H1 (cell line): ENCODE data around the gene BANF1. TPM values are rescaled to one million over a fixed set of nuclear protein-coding genes. Genes with fewer than 3 reads are reported as not detected.

Experiments used
- BACH1 ChIP-seq: IDR thresholded peaks from 2 replicates; pipeline ENCODE4 v1.6.1; 2012; ENCODE audit warnings: low read length, improper control_type of control experiment
- CEBPB ChIP-seq: IDR thresholded peaks from 2 replicates; pipeline ENCODE4 v1.6.1; 2012; ENCODE audit warnings: low read depth, low read length
- CHD1 ChIP-seq: IDR thresholded peaks from 2 replicates; pipeline ENCODE4 v1.6.1; 2012; ENCODE audit warnings: low read depth, low read length, improper control_type of control experiment
- CHD2 ChIP-seq: IDR thresholded peaks from 2 replicates; pipeline ENCODE4 v1.6.1; 2012; ENCODE audit warnings: low read length, improper control_type of control experiment
- GTF2F1 ChIP-seq: IDR thresholded peaks from 2 replicates; pipeline ENCODE4 v1.6.1; 2012; ENCODE audit warnings: low read depth, low read length, improper control_type of control experiment, borderline replicate concordance
- HDAC6 ChIP-seq: IDR thresholded peaks from one replicate; pipeline ENCODE4 v1.7.1; 2012; ENCODE audit warnings: low read depth, mild to moderate bottlenecking, inconsistent platforms, low read length, moderate library complexity
- KDM4A ChIP-seq: IDR thresholded peaks from one replicate; pipeline ENCODE4 v1.7.1; 2012; ENCODE audit warnings: low read depth, mild to moderate bottlenecking, moderate library complexity, low read length, inconsistent platforms; ENCODE audit not compliant: severe bottlenecking
- POLR2A ChIP-seq, 2 experiments: IDR thresholded peaks; 1 replicate in 1 of 2; 2 replicates in 1 of 2; pipeline ENCODE4 v1.6.1; 2011; ENCODE audit warnings: low read depth in 2 of 2, low read length in 2 of 2, mild to moderate bottlenecking in 2 of 2; ENCODE audit errors: control extremely low read depth in 1 of 2
- RAD21 ChIP-seq, 2 experiments: IDR thresholded peaks in 1 of 2; conservative IDR thresholded peaks in 1 of 2; 2 replicates each; pipeline ENCODE4 v1.6.1; 2011; ENCODE audit warnings: low read depth in 2 of 2, low read length in 2 of 2, improper control_type of control experiment in 1 of 2, inconsistent platforms in 1 of 2, mild to moderate bottlenecking in 1 of 2, moderate library complexity in 1 of 2
- SIRT6 ChIP-seq: IDR thresholded peaks from one replicate; pipeline ENCODE4 v1.7.1; 2012; ENCODE audit warnings: low read length, inconsistent platforms
- SP1 ChIP-seq: IDR thresholded peaks from 2 replicates; pipeline ENCODE4 v1.6.1; 2011; ENCODE audit warnings: low read depth, low read length
- SRF ChIP-seq: IDR thresholded peaks from 2 replicates; pipeline ENCODE4 v1.6.1; 2011; ENCODE audit warnings: mild to moderate bottlenecking, low read depth, low read length, moderate library complexity
- TAF7 ChIP-seq: optimal IDR thresholded peaks from 2 replicates; pipeline ENCODE3; 2011; ENCODE audit warnings: low read depth, mild to moderate bottlenecking, inconsistent platforms, low read length, moderate library complexity, borderline replicate concordance
- polyA plus RNA-seq, 7 experiments: library from polyadenylated mRNA; depleted of rRNA in 3 of 7; stranded (reverse) in 5 of 7; unstranded in 2 of 7; fragments of >200 nt in 5 of 7; fragments of 200-250 nt in 2 of 7; gene quantifications; 1 replicate in 5 of 7; 2 replicates in 1 of 7; 4 replicates in 1 of 7; pipeline versions ENCODE4 v1.2.1 to v1.2.3, GENCODE V29; 2011 to 2013; ENCODE audit warnings: missing spikeins in 2 of 7, mixed read lengths in 2 of 7
- total RNA-seq: library from RNA; stranded (reverse); fragmentation: NEBNext Ultra II Directional; extraction: Animal tissue kit (Norgen Biotek cat#: 25700); gene quantifications from 2 replicates; pipeline ENCODE4 v1.2.1, GENCODE V29; 2021
- TF ChIP-seq, protein P1 (sequence below): IDR thresholded peaks from 2 replicates; pipeline ENCODE4 v1.6.1; 2012; ENCODE audit warnings: inconsistent platforms

Gene BANF1
- total and polyA plus RNA-seq, 2 of the 8 experiments (the other 6 are each of a cell fraction or from before 2014, with no cell fraction given) = 330 to 467 TPM

DNA sequence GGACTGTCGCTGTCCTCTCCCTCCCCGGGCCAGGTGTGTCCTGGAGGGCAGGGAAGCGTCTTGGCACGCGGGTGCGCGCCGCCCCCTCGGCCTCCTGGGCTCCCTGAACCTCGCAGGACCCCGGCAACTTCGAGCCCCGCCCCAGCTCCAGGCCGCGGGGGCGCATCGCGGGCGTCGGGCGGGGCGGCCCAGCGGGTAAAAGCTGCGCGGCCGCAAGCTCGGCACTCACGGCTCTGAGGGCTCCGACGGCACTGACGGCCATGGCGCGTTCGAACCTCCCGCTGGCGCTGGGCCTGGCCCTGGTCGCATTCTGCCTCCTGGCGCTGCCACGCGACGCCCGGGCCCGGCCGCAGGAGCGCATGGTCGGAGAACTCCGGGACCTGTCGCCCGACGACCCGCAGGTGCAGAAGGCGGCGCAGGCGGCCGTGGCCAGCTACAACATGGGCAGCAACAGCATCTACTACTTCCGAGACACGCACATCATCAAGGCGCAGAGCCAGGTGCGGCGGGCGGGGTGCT lies 9.5 kb downstream of the BANF1 start, which contains the start of gene CST6 (continued):
- no peak for TF ChIP-seq CHD1
- TF ChIP-seq SRF = no peak
- TF ChIP-seq HDAC6 = no peak
- no peak for TF ChIP-seq GTF2F1
- TF ChIP-seq, protein P1, sequence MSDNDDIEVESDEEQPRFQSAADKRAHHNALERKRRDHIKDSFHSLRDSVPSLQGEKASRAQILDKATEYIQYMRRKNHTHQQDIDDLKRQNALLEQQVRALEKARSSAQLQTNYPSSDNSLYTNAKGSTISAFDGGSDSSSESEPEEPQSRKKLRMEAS = peak; percentile 98
- TF ChIP-seq SP1 = no peak
- TF ChIP-seq TAF7 = no peak
- no peak for TF ChIP-seq RAD21 (IDR thresholded peaks at IDR 0.05 in 1 of 2, conservative IDR thresholded peaks at IDR 0.05 in 1 of 2; ENCODE audit: low read depth in 2 of 2, low read length in 2 of 2)
- peak; percentile 84 for TF ChIP-seq KDM4A
- TF ChIP-seq POLR2A (IDR thresholded peaks at IDR 0.05; ENCODE audit: control extremely low read depth in 1 of 2, low read depth in 2 of 2, low read length in 2 of 2) = no peak
- TF ChIP-seq CHD2 = no peak
- no peak for TF ChIP-seq SIRT6
- no peak for TF ChIP-seq CEBPB
- no peak for TF ChIP-seq BACH1
